ENCODE measurements around the gene KLF15. TPM values are rescaled to one million over a fixed set of nuclear protein-coding genes. Genes with fewer than 3 reads are reported as not detected.
A peak's percentile ranks its signal among the peaks of the same experiment; 100 is the strongest.

Gene KLF15
- total RNA-seq, 2 experiments from 2014 or later = 0.62 to 0.89 TPM

- Mint-ChIP-seq H3K36me3 (ENCODE audit: low read depth) (no peaks in the 10 kb centered on the region), H3K27ac (no peak overlapping the region), H3K4me1 (ENCODE audit: low read depth) (no peaks in the 10 kb centered on the region), H3K4me3 (no peak overlapping the region), H3K9me3 (no peaks in the 10 kb centered on the region), H3K27me3 (ENCODE audit: low read depth) (peaks cover 35% of the 10 kb centered on the region)
- intact Hi-C loops (cut with micrococcal nuclease) = no loop called here
- no peak for DNase-seq
- CTCF ChIA-PET = no interaction called here
These were observed 38.8 kb upstream of the KLF15 start for GRCh38 chr3:126395846-126396513.

GRCh38 chr3:126394977-126395321 lies 37.7 kb upstream of the KLF15 start:
- Mint-ChIP-seq H3K9me3 (no peaks in the 10 kb centered on the region), H3K4me3 (no peak overlapping the region), H3K4me1 (ENCODE audit: low read depth) (no peaks in the 10 kb centered on the region), H3K27me3 (ENCODE audit: low read depth) (peaks cover 41% of the 10 kb centered on the region), H3K36me3 (ENCODE audit: low read depth) (no peaks in the 10 kb centered on the region), H3K27ac (no peak overlapping the region)
- intact Hi-C loops (cut with micrococcal nuclease) = no loop called here
- CTCF ChIA-PET = no interaction called here
- DNase-seq = no peak

GRCh38 chr3:126394179-126394976 lies 37.2 kb upstream of the KLF15 start, which contains the start of gene CFAP100:
Gene CFAP100, plus strand, starts transcription at chr3:126394909. Its CDS starts 1,092 bp downstream, at chr3:126396001.
- Mint-ChIP-seq H3K27ac (no peak within 1 kb of the TSS), H3K36me3 (ENCODE audit: low read depth) (no peaks in the 10 kb centered on the region), H3K4me1 (ENCODE audit: low read depth) (peaks cover 3% of the 10 kb centered on the region), H3K4me3 (no peak within 1 kb of the TSS), H3K9me3 (no peaks in the 10 kb centered on the region), H3K27me3 (ENCODE audit: low read depth) (peaks cover 46% of the 10 kb centered on the region)
- CTCF ChIA-PET = no interaction called here
- intact Hi-C loops (cut with micrococcal nuclease) = no loop called here
- DNase-seq = no peak

- Mint-ChIP-seq H3K36me3 (ENCODE audit: low read depth) (no peaks in the 10 kb centered on the region), H3K4me1 (ENCODE audit: low read depth) (peaks cover 3% of the 10 kb centered on the region), H3K27ac (no peak overlapping the region), H3K4me3 (no peak overlapping the region), H3K27me3 (ENCODE audit: low read depth) (peaks cover 50% of the 10 kb centered on the region), H3K9me3 (no peaks in the 10 kb centered on the region)
- CTCF ChIA-PET = interaction anchor here (1.5 kb wide), 1 partner anchor 148 kb away, joined by 4 read pairs; no protein-coding TSS in a partner anchor
- DNase-seq = no peak
- intact Hi-C loops (cut with micrococcal nuclease) = no loop called here
These were observed 36.4 kb upstream of the KLF15 start for GRCh38 chr3:126393563-126393962.

- no peak for DNase-seq
- peaks cover 56% of the 10 kb centered on the region for H3K27me3 Mint-ChIP-seq (ENCODE audit: low read depth)
- no peaks in the 10 kb centered on the region for H3K9me3 Mint-ChIP-seq
- H3K4me3 Mint-ChIP-seq = no peak overlapping the region
- CTCF ChIA-PET = interaction anchor here (1.0 to 1.5 kb wide), 2 partner anchors 10 to 146 kb away, joined by 3 to 4 read pairs; no protein-coding TSS in a partner anchor
- H3K4me1 Mint-ChIP-seq (ENCODE audit: low read depth) = peaks cover 3% of the 10 kb centered on the region
- no peak overlapping the region for H3K27ac Mint-ChIP-seq
- intact Hi-C loops (cut with micrococcal nuclease) = no loop called here
- H3K36me3 Mint-ChIP-seq (ENCODE audit: low read depth) = no peaks in the 10 kb centered on the region
These were observed 35.0 kb upstream of the KLF15 start for GRCh38 chr3:126392246-126392645.

- Mint-ChIP-seq H3K9me3 (no peaks in the 10 kb centered on the region), H3K4me3 (no peak overlapping the region), H3K4me1 (ENCODE audit: low read depth) (peaks cover 3% of the 10 kb centered on the region), H3K36me3 (ENCODE audit: low read depth) (no peaks in the 10 kb centered on the region), H3K27me3 (ENCODE audit: low read depth) (peaks cover 58% of the 10 kb centered on the region), H3K27ac (no peak overlapping the region)
- CTCF ChIA-PET = no interaction called here
- no peak for DNase-seq
- intact Hi-C loops (cut with micrococcal nuclease) = no loop called here
These were observed 34.4 kb upstream of the KLF15 start for GRCh38 chr3:126391631-126392030.

- CTCF ChIA-PET = no interaction called here
- Mint-ChIP-seq H3K36me3 (ENCODE audit: low read depth) (no peaks in the 10 kb centered on the region), H3K27me3 (ENCODE audit: low read depth) (peaks cover 62% of the 10 kb centered on the region), H3K27ac (no peak overlapping the region), H3K4me3 (no peak overlapping the region), H3K4me1 (ENCODE audit: low read depth) (peaks cover 3% of the 10 kb centered on the region), H3K9me3 (no peaks in the 10 kb centered on the region)
- intact Hi-C loops (cut with micrococcal nuclease) = no loop called here
- DNase-seq = no peak
These were observed 33.5 kb upstream of the KLF15 start for GRCh38 chr3:126390751-126391150.

DNA sequence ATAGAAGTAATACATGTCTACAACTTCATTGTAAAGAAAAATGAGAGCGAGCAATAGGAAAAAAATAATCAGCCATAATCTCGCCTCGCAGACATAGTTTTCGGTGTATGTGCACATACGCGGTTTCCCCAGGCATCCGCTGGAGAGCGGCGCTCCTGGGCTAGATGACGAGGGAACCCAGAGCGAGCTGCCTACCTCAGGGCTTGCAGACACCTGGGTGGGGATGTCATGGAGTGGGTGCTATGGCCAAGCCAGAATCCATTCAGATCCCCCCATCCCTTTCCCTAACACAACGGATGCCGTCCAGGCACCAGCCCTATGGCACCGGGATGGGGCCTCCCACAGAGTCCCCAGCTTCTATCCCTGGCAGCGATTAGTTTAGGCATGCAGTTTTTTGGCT lies 33.0 kb upstream of the KLF15 start:
- intact Hi-C loops (cut with micrococcal nuclease) = no loop called here
- Mint-ChIP-seq H3K4me1 (ENCODE audit: low read depth) (peaks cover 3% of the 10 kb centered on the region), H3K27ac (no peak overlapping the region), H3K4me3 (no peak overlapping the region), H3K36me3 (ENCODE audit: low read depth) (no peaks in the 10 kb centered on the region), H3K9me3 (no peaks in the 10 kb centered on the region), H3K27me3 (ENCODE audit: low read depth) (peaks cover 60% of the 10 kb centered on the region)
- CTCF ChIA-PET = interaction anchor here (1.1 to 1.6 kb wide), 2 partner anchors 146 to 257 kb away, joined by 3 to 5 read pairs; no protein-coding TSS in a partner anchor
- DNase-seq = no peak

DNA sequence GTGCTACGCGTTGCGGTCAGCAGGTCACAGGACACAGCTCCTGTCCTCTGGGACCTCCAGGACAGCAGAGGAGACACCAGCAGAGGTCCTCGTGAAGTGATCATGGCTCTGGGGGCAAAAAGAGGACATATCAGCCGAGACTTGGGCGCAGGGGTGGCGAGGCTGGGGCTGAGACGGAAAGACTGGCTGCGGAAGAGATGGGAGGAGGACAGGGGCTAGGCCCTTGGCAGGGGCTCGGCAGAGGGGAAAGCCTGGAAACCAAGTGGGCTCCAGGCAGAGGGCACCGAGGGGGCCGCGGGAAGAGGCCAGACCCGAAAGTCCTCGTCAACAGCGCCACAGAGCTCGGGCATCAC lies 32.6 kb upstream of the KLF15 start:
- CTCF ChIA-PET = interaction anchor here (1.1 to 1.6 kb wide), 3 partner anchors 146 to 256 kb away, joined by 3 to 10 read pairs (median 5); no protein-coding TSS in a partner anchor
- H3K27me3 Mint-ChIP-seq (ENCODE audit: low read depth) = peaks cover 60% of the 10 kb centered on the region
- H3K9me3 Mint-ChIP-seq = no peaks in the 10 kb centered on the region
- H3K27ac Mint-ChIP-seq = no peak overlapping the region
- DNase-seq = no peak
- peaks cover 3% of the 10 kb centered on the region for H3K4me1 Mint-ChIP-seq (ENCODE audit: low read depth)
- no peak overlapping the region for H3K4me3 Mint-ChIP-seq
- intact Hi-C loops (cut with micrococcal nuclease) = loop anchor here (1.0 to 10.0 kb wide), 6 partner anchors 130 to 645 kb away; no protein-coding TSS in a partner anchor
- H3K36me3 Mint-ChIP-seq (ENCODE audit: low read depth) = no peaks in the 10 kb centered on the region

DNA sequence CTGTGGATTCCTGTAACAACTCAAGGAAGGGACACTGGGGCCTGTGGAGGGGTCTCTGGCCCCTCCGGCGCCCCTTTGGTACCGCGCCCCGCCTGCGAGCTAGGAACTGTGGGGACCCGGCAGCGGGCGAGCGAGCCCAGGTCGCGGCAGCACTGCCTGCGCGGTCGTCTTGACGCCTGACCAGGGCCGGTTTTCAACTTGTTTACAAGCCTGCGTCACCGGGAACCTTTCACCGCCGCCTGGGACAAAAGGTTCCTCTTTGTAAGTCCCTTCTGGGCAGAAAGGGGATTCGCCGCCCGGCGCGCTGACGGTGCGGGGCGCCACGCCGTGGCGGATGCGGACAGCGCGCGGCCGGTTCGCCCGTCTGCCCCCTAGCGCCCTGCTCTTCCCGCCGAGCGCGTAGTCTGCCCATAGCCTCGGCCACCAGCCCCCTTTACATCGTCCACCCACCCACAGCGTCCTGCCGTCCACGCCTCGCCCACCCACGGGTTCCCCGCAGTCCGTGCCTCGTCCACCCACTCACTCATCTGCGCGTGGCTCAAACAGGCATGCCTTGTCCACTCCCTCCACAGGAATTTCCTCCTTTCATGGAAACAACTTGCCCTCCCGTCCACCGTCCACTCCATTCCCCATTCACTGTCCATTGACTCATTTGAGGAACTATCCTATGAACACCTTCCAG lies 32.0 kb upstream of the KLF15 start:
- Mint-ChIP-seq H3K4me3 (no peak overlapping the region), H3K27me3 (ENCODE audit: low read depth) (peaks cover 60% of the 10 kb centered on the region), H3K4me1 (ENCODE audit: low read depth) (peaks cover 3% of the 10 kb centered on the region), H3K9me3 (no peaks in the 10 kb centered on the region), H3K36me3 (ENCODE audit: low read depth) (no peaks in the 10 kb centered on the region), H3K27ac (no peak overlapping the region)
- CTCF ChIA-PET = interaction anchor here (0.9 to 1.6 kb wide), 6 partner anchors 28 to 256 kb away, joined by 3 to 10 read pairs (median 5); no protein-coding TSS in a partner anchor
- intact Hi-C loops (cut with micrococcal nuclease) = loop anchor here (1.0 to 10.0 kb wide), 6 partner anchors 130 to 644 kb away; no protein-coding TSS in a partner anchor
- DNase-seq = peak; percentile 59

DNA sequence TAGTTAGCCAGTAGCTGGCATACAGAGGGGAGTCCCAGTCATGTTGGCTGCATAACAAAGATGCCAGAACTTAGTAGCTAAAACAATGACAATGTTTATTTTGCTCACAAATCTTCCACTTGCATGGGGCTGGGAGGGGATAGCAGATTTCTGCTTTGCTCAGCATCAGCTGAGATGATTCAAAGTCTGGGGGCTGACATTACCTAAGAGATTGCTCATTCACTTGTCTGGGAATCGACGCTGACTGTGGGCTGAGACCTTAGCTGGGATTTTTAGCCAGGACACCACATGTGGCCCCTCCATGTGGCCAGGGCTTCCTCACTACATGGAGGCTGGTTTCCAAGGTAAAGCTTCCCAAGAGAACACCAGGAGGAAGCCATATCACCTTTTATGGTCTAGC lies 24.8 kb upstream of the KLF15 start:
- peaks cover 2% of the 10 kb centered on the region for H3K9me3 Mint-ChIP-seq
- DNase-seq = no peak
- no peak overlapping the region for H3K27ac Mint-ChIP-seq
- intact Hi-C loops (cut with micrococcal nuclease) = loop anchor here (10.0 kb wide), 1 partner anchor 637 kb away; no protein-coding TSS in a partner anchor
- H3K4me3 Mint-ChIP-seq = no peak overlapping the region
- peaks cover 34% of the 10 kb centered on the region for H3K27me3 Mint-ChIP-seq (ENCODE audit: low read depth)
- H3K4me1 Mint-ChIP-seq (ENCODE audit: low read depth) = no peaks in the 10 kb centered on the region
- CTCF ChIA-PET = interaction anchor here (0.8 kb wide), 1 partner anchor 11 kb away, joined by 3 read pairs; no protein-coding TSS in a partner anchor
- peaks cover 1% of the 10 kb centered on the region for H3K36me3 Mint-ChIP-seq (ENCODE audit: low read depth)
